Loucy (cell line): ENCODE data around the gene CDH4.

Source experiments
- H2AFZ ChIP-seq: fragments of 200-600 bp; sonication (generic); 2 replicates; pipeline ENCODE4 v1.6.0; 2016; ENCODE audit warnings: antibody characterized with exemption, mild to moderate bottlenecking, low read length, moderate library complexity
- H3F3A ChIP-seq: fragments of 200-600 bp; 2 replicates; pipeline ENCODE4 v1.6.0; 2016; ENCODE audit warnings: antibody characterized with exemption, low read depth, mild to moderate bottlenecking
- H3K27me3 ChIP-seq: fragments of 200-600 bp; sonication (generic); 2 replicates; pipeline ENCODE4 v1.6.1; 2014; ENCODE audit warnings: low read length, mild to moderate bottlenecking; ENCODE audit not compliant: insufficient read depth, poor library complexity, severe bottlenecking
- H3K36me3 ChIP-seq: fragments of 200-600 bp; sonication (generic); 2 replicates; pipeline ENCODE4 v1.6.1; 2016; ENCODE audit warnings: low read length; ENCODE audit not compliant: insufficient read depth
- H3K4me1 ChIP-seq: fragments of 200-600 bp; sonication (generic); 2 replicates; pipeline ENCODE4 v1.5.1; 2014; ENCODE audit warnings: low read length, mild to moderate bottlenecking; ENCODE audit not compliant: insufficient read depth, poor library complexity, severe bottlenecking
- H3K4me2 ChIP-seq: fragments of 200-600 bp; sonication (generic); 2 replicates; pipeline ENCODE4 v1.6.0; 2014; ENCODE audit warnings: antibody characterized with exemption, low read length, low read depth, mild to moderate bottlenecking; ENCODE audit not compliant: poor library complexity, severe bottlenecking
- H3K4me3 ChIP-seq: fragments of 200-600 bp; sonication (generic); 2 replicates; pipeline ENCODE4 v1.5.1; 2014; ENCODE audit warnings: low read length, mild to moderate bottlenecking, mixed read lengths; ENCODE audit not compliant: poor library complexity, severe bottlenecking
- H3K79me2 ChIP-seq: fragments of 200-600 bp; sonication (generic); 2 replicates; pipeline ENCODE4 v1.6.1; 2014; ENCODE audit warnings: low read length; ENCODE audit not compliant: insufficient read depth
- H3K9ac ChIP-seq: fragments of 200-600 bp; sonication (generic); 2 replicates; pipeline ENCODE4 v1.6.0; 2014; ENCODE audit warnings: mild to moderate bottlenecking, low read depth, low read length, moderate library complexity; ENCODE audit not compliant: poor library complexity, severe bottlenecking
- H3K9me2 ChIP-seq: fragments of 200-600 bp; sonication (generic); replicated peaks from 2 replicates; pipeline ENCODE4 v1.6.1; 2016; ENCODE audit warnings: low read depth, low read length, mixed read lengths
- H3K9me3 ChIP-seq: fragments of 200-600 bp; sonication (generic); 2 replicates; pipeline ENCODE4 v1.6.1; 2014; ENCODE audit warnings: mild to moderate bottlenecking, antibody characterized with exemption, low read length, low read depth; ENCODE audit not compliant: insufficient read depth
- H4K20me1 ChIP-seq: fragments of 200-600 bp; sonication (generic); 2 replicates; pipeline ENCODE4 v1.6.0; 2014; ENCODE audit warnings: antibody characterized with exemption, low read length, mild to moderate bottlenecking; ENCODE audit not compliant: insufficient read depth, poor library complexity, severe bottlenecking
- EZH2phosphoT487 ChIP-seq: fragments of 200-600 bp; IDR thresholded peaks from 2 replicates; pipeline ENCODE4 v1.6.1; 2018; ENCODE audit warnings: antibody characterized with exemption, mild to moderate bottlenecking, moderate library complexity, borderline replicate concordance
- TF ChIP-seq, protein P1 (sequence below): fragments of 200-600 bp; sonication (generic); conservative IDR thresholded peaks from 2 replicates; pipeline ENCODE4 v1.5.1; 2014; ENCODE audit warnings: mild to moderate bottlenecking, antibody characterized with exemption, low read length

The CDH4 gene

DNA sequence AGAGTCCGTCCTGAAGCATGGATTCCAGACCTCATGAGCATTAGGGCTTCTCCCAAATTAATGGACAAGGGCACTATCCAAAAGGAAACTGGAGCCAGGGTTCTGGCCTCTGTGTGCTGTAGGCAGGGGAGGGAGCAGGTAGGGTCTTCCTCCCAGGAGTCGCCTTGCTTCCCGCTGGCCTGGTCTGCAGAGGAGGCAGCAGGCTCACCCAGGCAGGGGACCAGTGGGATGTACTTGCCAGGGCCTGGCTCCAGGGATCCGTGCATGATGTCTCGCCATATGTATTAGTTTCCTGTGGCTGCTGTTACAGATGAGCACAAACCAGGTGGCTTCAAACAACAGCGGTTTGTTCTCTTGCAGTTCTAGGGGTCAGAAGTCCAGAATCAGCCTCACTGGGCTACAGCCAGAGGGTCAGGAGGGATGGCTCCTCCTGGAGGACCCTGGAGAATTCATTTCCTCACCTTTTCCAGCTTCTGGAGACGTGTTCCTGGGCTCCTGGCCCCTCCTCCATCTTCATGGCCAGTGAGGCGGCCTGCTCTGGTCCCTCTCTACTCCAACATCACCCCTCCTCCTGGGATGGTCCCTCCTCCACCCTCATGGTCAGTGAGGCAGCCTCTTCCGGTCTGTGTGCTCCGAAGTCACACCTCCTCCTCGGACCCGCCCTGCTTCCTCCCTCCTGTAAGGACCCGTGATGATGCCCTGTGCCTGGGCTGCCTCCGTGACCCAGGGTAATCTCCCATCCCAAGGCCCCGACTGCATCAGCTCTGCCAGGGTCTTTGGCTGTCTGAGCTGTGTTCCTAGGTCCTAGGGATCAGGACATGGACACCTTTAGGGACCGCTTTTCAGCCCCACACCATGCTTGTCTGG, 329.1 kb downstream of the CDH4 start:
- Histone ChIP-seq H4K20me1 (no peaks in the 10 kb centered on the region), H3K4me2 (no peak overlapping the region), H3K9me2 (no peaks in the 10 kb centered on the region), H3K36me3 (peaks cover 3% of the 10 kb centered on the region; the same call in 1 of the 2 replicates), H3K27me3 (no peaks in the 10 kb centered on the region), H3K9me3 (no peaks in the 10 kb centered on the region), H3K4me1 (no peaks in the 10 kb centered on the region), H3K79me2 (peaks cover 8% of the 10 kb centered on the region; the same call in 1 of the 2 replicates), H2AFZ (no peak overlapping the region), H3K4me3 (no peak overlapping the region), H3K9ac (no peak overlapping the region), H3F3A (no peaks in the 10 kb centered on the region)
- TF ChIP-seq EZH2phosphoT487 = no peak
- TF ChIP-seq, protein P1, sequence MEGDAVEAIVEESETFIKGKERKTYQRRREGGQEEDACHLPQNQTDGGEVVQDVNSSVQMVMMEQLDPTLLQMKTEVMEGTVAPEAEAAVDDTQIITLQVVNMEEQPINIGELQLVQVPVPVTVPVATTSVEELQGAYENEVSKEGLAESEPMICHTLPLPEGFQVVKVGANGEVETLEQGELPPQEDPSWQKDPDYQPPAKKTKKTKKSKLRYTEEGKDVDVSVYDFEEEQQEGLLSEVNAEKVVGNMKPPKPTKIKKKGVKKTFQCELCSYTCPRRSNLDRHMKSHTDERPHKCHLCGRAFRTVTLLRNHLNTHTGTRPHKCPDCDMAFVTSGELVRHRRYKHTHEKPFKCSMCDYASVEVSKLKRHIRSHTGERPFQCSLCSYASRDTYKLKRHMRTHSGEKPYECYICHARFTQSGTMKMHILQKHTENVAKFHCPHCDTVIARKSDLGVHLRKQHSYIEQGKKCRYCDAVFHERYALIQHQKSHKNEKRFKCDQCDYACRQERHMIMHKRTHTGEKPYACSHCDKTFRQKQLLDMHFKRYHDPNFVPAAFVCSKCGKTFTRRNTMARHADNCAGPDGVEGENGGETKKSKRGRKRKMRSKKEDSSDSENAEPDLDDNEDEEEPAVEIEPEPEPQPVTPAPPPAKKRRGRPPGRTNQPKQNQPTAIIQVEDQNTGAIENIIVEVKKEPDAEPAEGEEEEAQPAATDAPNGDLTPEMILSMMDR = no peak

DNA sequence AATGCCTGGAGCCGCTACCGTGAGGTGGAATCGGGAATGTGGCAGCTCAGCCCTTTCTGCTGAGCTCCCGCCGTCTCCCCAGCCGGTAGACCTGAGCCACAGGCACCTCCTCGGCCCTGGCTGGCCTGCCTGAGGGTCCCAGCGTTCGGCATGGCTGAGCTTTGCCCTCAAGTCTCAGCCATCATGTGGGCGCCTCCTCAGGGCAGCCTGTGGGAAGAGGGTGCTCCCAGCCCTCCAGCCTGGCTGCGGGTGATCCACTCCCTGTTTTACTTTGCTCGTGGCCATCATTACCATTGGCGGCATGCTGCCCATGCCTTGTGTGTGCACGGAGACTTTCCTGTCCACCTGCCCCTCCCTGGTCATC, 329.7 kb downstream of the CDH4 start:
- Histone ChIP-seq H4K20me1 (no peaks in the 10 kb centered on the region), H3F3A (no peaks in the 10 kb centered on the region), H3K4me1 (no peaks in the 10 kb centered on the region), H3K9me2 (no peaks in the 10 kb centered on the region), H2AFZ (no peak overlapping the region), H3K4me2 (no peak overlapping the region), H3K79me2 (peaks cover 8% of the 10 kb centered on the region; the same call in 1 of the 2 replicates), H3K9ac (no peak overlapping the region), H3K27me3 (no peaks in the 10 kb centered on the region), H3K36me3 (peaks cover 3% of the 10 kb centered on the region; the same call in 1 of the 2 replicates), H3K9me3 (no peaks in the 10 kb centered on the region), H3K4me3 (no peak overlapping the region)
- TF ChIP-seq, protein P1 = no peak
- no peak for TF ChIP-seq EZH2phosphoT487

DNA sequence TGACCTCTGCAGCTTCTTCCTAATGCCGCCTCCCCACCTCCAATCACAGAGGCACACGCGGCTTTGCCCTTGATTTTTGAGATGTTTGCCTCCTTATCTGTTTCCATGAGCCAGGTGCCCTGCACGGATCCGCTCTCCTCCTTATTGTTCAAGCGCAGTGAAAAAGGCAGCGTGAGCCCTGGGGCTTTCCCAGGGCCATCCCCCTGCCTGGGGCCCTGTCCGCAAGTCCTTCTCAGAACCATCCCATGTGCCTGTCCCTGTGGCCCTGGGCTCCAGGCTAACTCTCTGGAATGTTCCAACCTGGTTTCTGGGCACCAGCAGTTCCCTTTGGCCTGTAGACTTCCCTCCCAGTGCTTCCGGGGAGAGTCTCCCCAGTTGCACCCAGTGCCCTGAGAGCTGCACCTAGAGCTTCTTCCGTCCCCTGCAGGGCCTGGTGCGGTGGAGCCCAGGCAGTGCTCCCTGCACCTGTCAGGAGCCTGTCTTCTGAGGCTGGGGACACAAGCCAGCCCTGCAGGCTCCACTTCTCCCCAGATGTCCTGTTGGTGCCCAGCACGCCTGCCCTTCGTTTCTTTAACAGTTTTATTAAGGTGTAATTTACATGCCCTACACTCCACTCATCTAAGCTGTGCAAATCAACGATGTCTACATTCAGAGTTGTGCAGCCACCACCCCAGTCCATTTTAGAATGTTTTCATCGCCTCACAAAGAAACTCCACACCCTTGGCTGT, 330.3 kb downstream of the CDH4 start:
- H3K4me1 ChIP-seq = no peaks in the 10 kb centered on the region
- no peak overlapping the region for H2AFZ ChIP-seq
- H3K9me2 ChIP-seq = no peaks in the 10 kb centered on the region
- peaks cover 3% of the 10 kb centered on the region; the same call in 1 of the 2 replicates for H3K36me3 ChIP-seq
- no peak overlapping the region for H3K9ac ChIP-seq
- H3F3A ChIP-seq = no peaks in the 10 kb centered on the region
- no peak overlapping the region for H3K4me2 ChIP-seq
- H3K79me2 ChIP-seq = peaks cover 8% of the 10 kb centered on the region; the same call in 1 of the 2 replicates
- TF ChIP-seq, protein P1 = no peak
- no peak for TF ChIP-seq EZH2phosphoT487
- no peaks in the 10 kb centered on the region for H4K20me1 ChIP-seq
- no peaks in the 10 kb centered on the region for H3K9me3 ChIP-seq
- H3K4me3 ChIP-seq = no peak overlapping the region
- H3K27me3 ChIP-seq = no peaks in the 10 kb centered on the region
